ENCODE data around the gene MMRN1.

- TF ChIP-seq CTCF (IDR thresholded peaks at IDR 0.05) (no peak), POLR2A (IDR thresholded peaks at IDR 0.05) (no peak), POLR2AphosphoS5 (IDR thresholded peaks at IDR 0.05) (no peak), EP300 (IDR thresholded peaks at IDR 0.05) (no peak)
Observed at GRCh38 chr4:89860971-89861370, 33.7 kb upstream of the MMRN1 start.

Measured in suprapubic skin (tissue), 4 donors.